GM21576 (cell line): ENCODE data around the gene NBEAL2.

Experiments used
- ATAC-seq: cut with Tn5 transposase; IDR thresholded peaks from one replicate; pipeline ENCODE4 v1.9.1; 2021; ENCODE audit warnings: mild to moderate bottlenecking, moderate library complexity; ENCODE audit not compliant: unreplicated experiment

The NBEAL2 gene

DNA sequence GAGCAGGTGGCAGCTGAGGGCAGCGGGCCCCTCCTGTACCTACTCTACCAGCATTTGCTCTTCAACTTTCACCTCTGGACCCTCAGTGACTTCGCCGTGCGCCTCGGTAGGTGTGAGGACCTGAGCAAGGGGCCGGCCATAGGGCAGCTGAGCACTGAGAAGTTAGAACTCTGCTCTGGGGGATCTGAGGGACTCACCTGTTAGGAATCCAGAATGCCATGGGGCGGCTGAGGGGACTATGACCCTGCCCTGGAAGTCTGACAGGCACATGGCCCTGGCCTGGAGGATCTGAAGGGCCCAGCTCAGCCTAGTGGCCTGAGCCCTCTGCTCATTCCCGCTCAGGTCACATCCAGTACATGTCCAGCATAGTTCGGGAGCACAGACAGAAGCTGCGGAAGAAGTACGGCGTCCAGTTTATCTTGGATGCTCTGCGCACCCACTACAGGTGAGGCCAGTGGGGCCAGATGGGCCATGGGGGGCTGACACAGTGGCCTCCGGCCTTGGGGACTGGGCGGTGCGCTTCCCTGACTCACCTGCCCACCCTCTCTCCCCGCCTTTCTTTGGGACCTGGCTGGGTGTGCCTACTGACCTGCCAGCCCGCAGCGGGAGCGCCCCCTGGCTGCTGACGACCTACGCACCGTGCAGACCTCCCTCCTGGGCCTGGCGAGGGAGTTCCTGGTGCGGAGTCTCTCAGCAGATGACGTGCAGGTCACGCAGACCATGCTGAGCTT, 18.8 kb downstream of the NBEAL2 start:
- no peak for ATAC-seq

DNA sequence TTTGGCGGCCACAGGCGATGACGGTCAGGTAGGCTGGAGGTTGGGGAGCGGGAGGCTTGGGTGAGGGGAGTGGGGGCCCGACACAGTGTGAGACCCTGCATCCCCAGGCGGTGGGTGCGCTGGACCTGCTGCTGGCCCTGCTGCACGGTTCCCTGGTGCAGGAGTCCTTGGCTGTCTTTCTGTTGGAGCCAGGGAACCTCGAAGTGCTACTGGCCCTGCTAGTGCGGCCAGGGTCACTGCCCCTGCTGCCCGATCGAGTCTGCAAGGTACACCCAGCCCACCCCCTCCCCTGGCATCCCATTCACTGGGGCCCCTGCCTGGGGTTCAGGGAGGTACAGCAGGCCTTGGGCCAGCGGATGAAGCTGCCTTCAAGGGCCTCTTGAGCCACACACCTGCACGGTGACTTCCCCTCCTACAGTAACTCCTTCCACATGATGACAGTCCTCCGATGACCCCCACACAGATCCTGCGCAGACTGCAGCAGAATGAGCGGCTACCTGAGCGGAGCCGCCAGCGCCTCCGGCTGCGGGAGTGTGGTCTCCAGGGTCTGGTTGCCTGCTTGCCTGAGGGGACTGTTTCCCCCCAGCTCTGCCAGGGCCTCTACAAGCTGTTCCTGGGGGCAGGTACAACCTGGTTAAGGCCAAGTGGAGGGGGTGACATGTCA, 19.5 kb downstream of the NBEAL2 start:
- ATAC-seq, result no peak

DNA sequence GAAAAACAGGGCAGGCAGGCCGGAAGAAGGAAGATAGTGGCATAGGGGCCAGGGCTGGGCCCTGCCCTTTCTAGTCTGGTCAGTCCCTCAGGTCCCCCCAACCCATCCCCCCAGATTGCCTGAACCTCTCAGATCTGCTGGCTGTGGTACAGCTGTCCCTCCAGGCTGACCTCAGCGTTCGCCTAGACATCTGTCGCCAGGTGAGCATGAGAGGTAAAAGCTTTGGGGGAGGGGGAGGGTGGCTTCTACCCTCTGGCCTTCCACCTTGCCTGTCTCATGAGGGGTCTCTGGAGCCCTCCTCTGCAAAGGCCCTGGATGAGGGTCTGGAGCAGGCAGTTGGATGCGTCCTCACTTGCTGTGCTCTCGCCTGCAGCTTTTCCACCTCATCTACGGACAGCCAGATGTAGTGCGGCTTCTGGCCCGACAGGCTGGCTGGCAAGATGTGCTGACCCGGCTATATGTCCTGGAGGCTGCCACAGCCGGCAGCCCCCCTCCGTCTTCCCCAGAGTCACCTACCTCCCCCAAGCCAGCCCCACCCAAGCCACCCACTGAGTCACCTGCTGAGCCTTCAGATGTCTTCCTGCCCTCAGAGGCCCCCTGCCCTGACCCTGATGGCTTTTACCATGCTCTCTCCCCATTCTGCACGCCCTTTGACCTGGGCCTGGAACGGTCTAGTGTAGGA, 20.2 kb downstream of the NBEAL2 start:
- ATAC-seq, result no peak

DNA sequence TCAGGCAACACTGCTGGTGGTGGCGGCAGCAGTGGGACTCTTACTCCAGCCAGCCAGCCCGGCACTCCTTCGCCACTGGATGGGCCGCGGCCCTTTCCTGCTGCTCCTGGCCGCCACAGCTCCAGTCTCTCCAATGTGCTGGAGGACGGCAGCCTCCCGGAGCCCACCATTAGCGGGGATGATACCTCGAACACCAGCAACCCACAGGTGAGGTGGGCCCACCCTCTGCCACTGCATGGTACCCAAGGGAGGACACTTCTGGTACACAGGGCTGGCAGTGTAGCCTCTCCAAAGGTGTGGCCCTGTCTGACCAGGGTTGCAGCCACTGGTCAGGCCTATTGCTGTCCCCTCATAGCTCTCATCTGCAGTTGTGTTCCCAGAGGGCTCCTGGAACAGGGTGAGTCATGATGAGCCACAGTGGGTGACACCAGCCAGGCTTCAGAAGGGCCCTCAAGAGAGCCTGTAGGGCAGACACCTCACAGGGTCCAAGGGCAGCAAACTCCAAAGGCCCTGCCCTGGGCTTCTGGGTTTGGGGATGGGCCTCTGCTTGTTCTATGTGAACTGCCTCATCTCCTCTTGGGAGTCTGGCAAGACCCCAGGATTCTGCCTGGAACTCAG, 20.8 kb downstream of the NBEAL2 start:
- no peak for ATAC-seq

DNA sequence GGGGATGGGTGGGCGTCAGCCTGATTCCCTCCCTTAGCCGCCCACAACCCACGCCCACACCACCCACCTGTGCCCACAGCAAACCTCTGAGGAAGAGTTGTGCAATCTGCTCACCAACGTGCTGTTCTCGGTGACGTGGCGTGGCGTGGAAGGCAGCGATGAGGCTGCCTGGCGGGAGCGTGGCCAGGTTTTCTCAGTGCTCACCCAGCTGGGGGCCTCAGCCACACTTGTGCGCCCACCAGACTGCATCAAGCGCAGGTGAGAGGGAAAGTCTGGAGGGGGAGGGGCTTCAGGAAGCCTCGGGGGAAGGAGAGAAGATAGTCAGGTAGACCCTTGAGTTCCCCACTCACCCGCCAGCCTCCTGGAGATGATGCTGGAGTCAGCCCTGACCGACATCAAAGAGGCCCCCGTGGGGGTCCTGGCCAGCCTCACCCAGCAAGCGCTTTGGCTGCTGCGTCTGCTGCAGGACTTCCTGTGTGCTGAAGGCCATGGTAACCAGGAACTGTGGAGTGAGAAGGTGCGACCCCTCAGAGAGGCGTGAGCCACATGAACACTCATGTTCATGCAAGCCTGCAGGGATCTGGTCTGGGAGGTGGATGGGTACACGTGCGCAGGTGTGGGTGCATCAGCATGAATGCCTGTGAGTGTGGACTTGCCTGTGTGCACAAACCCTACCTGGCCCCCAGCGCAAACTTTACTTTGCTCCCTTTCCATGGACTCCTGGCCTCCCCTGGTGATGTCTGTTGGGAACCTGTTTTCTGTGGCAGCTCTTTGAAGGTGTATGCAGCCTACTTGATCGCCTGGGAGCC, 21.7 kb downstream of the NBEAL2 start:
- ATAC-seq, result no peak

DNA sequence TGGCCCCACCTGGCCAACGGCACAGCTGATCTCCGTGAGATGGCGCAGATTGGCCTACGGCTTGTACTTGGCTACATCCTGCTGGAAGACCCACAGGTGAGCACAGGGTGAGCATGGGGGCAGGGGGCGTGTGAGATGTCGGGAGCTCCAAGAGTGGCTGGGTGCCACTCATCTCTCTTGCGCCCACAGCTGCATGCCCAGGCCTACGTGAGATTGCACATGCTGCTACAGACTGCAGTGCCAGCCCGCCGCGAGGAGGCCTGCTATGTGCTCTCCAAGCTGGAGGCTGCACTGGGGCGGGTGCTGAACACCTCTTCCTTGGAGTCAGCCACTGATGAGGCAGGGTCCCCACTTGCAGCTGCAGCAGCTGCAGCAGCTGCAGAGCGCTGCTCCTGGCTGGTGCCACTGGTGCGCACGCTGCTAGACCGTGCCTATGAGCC, 22.3 kb downstream of the NBEAL2 start:
- ATAC-seq, result no peak

DNA sequence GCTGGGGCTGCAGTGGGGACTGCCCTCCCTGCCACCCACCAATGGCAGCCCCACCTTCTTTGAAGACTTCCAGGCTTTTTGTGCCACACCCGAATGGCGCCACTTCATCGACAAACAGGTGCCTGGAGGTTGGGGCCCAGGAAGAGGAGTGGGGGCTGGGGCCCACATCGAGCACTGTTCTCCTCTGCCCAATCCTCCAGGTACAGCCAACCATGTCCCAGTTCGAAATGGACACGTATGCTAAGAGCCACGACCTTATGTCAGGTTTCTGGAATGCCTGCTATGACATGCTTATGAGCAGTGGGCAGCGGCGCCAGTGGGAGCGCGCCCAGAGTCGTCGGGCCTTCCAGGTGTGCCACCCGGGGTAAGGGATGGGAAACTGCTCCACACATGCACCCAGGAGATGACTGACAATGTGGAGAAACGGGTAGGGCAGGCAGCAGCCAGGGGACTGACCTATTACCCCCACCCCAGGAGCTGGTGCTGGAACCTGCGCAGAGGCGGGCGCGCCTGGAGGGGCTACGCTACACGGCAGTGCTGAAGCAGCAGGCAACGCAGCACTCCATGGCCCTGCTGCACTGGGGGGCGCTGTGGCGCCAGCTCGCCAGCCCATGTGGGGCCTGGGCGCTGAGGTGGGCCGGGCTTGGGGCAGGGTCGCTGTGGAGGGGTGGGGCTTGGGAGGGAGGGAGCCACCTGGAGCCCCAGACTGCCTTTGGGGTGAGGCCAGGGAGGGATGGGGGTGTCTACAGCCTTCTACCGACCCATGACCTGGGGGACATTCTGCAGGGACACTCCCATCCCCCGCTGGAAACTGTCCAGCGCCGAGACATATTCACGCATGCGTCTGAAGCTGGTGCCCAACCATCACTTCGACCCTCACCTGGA, 22.9 kb downstream of the NBEAL2 start:
- ATAC-seq, result no peak

DNA sequence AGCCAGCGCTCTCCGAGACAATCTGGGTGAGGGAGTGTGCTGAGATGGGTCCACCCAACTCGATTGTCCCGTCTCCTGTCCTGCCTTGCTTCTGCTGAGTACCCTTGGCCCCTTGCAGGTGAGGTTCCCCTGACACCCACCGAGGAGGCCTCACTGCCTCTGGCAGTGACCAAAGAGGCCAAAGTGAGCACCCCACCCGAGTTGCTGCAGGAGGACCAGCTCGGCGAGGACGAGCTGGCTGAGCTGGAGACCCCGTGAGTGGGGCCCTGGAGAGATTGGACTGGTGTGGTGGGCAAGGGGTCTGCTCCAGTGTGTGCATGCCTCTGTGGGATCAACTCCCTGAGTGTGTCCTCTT, 23.6 kb downstream of the NBEAL2 start:
- no peak for ATAC-seq

DNA sequence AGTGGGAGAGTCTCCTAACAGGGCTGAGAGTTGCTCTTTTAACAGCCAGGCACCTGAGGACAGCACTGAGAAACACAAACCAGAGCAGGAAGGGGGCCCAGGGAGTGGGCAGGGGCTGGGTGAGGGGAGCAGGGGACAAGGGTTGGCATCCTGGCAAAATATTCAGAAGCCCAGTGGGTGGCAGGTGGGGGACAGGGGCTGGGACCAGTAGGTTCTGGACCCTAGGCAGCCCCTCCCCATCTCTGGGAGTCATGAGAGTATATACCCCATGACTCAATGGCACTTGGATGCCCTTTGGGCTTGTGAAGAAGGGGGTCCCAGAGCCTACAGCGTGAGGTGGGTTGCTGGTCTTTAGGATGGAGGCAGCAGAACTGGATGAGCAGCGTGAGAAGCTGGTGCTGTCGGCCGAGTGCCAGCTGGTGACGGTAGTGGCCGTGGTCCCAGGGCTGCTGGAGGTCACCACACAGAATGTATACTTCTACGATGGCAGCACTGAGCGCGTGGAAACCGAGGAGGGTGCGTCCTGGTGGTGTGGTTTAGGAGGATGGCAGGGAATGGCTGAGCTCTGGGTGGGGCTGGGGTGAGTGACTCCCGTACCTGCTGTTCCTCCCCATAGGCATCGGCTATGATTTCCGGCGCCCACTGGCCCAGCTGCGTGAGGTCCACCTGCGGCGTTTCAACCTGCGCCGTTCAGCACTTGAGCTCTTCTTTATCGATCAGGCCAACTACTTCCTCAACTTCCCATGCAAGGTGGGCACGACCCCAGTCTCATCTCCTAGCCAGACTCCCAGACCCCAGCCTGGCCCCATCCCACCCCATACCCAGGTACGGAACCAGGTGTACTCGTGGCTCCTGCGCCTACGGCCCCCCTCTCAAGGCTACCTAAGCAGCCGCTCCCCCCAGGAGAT, 24.2 kb downstream of the NBEAL2 start:
- ATAC-seq, result no peak

DNA sequence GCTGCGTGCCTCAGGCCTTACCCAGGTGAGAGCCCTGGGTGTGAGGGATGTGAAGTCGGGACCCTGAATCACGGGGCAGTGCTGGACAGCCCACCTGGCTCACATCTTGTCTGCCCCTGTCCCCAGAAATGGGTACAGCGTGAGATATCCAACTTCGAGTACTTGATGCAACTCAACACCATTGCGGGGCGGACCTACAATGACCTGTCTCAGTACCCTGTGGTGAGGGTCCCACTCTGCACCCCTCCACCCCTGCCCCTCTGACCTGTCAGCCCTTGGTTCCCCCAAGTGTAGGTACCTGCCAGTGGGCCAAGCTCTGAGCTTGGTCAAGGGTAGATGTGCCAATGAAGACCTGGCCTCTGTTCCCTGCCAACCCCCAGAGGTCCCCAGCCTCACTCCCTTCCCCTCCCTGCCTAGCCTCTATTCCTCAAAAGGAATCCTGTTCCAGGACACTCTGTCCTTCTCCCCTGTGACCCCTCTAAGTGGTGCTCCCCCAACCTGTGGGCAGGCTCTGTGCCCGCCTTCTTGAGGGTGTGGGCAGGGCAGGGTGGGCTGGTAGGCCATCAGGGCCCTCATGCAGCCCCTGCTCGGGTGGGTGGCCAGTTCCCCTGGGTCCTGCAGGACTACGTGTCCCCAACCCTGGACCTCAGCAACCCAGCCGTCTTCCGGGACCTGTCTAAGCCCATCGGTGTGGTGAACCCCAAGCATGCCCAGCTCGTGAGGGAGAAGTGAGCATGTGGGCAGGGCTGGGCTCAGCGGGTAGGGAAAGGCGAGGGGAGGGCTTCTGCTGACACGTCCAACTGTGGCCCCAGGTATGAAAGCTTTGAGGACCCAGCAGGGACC, 25.1 kb downstream of the NBEAL2 start:
- no peak for ATAC-seq

DNA sequence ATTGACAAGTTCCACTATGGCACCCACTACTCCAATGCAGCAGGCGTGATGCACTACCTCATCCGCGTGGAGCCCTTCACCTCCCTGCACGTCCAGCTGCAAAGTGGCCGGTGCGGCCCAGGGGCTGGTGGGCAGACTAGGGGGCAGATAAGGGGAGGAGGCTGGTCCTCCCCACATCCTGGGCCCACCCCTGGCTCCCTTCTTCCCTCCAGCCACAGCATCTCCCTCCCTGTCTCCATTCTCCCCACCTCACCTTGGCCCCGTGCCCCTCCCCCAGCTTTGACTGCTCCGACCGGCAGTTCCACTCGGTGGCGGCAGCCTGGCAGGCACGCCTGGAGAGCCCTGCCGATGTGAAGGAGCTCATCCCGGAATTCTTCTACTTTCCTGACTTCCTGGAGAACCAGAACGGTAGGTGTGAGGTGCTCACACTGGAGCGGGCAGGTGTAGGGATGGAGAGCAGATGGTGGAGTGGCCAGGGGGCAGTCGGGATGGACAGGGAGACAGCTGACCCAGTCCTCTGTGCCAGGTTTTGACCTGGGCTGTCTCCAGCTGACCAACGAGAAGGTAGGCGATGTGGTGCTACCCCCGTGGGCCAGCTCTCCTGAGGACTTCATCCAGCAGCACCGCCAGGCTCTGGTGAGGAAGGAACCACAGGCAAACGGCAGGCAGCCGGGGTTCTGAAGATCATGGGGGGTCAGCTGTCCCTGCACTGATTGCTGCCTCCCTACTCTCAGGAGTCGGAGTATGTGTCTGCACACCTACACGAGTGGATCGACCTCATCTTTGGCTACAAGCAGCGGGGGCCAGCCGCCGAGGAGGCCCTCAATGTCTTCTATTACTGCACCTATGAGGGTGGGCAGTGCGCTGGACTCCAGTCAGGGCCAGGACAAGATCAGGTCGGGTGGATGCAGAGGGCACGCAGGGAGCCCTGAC, 26.0 kb downstream of the NBEAL2 start:
- ATAC-seq, result no peak

DNA sequence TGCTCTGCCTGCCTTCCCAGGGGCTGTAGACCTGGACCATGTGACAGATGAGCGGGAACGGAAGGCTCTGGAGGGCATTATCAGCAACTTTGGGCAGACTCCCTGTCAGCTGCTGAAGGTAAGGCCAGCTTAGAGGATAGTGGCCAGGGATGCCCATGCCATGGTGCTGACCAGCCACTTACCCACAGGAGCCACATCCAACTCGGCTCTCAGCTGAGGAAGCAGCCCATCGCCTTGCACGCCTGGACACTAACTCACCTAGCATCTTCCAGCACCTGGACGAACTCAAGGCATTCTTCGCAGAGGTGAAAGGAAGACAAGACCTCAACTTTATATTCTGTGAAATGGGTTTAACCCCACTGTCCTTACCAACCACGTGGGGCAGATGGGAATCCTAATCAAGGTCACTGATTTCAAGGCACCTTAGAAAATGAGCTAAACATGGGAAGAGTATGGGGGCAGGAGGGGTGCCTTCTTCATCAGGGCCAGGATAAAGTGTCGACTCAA, 26.7 kb downstream of the NBEAL2 start:
- ATAC-seq, result no peak

DNA sequence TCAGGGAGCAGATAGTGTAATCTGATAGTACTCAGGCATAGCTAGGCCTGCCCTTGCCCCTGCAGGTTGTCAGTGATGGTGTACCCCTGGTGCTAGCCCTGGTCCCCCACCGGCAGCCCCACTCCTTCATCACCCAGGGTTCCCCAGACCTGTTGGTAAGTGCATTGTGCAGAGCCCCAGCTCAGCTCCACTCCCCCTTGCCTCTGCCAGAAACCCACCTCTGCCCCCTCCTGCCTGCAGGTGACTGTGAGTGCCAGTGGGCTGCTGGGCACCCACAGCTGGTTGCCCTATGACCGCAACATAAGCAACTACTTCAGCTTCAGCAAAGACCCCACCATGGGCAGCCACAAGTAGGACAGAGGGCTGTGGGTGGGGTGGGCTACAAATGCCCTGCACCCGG, 27.5 kb downstream of the NBEAL2 start:
- ATAC-seq, result no peak

DNA sequence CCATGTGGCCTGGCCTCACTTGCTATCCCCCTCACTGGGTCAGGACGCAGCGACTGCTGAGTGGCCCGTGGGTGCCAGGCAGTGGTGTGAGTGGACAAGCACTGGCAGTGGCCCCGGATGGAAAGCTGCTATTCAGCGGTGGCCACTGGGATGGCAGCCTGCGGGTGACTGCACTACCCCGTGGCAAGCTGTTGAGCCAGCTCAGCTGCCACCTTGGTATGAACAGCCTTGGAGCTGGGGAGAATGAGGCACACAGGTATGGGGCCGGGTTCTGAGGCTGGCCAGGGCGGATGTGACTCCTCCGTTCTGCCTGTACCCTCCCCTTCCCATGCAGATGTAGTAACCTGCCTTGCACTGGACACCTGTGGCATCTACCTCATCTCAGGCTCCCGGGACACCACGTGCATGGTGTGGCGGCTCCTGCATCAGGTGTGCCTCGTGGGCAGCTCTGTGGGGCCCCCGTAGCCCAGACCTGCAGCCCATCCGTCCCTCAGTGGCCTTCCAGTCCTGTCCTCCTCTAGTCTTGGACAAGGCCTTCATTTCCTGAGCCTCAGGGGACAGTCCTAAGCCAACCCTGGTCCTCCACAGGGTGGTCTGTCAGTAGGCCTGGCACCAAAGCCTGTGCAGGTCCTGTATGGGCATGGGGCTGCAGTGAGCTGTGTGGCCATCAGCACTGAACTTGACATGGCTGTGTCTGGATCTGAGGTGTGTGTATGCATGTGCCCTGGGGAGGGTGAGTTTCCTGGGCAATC, 28.2 kb downstream of the NBEAL2 start:
- ATAC-seq, result no peak

DNA sequence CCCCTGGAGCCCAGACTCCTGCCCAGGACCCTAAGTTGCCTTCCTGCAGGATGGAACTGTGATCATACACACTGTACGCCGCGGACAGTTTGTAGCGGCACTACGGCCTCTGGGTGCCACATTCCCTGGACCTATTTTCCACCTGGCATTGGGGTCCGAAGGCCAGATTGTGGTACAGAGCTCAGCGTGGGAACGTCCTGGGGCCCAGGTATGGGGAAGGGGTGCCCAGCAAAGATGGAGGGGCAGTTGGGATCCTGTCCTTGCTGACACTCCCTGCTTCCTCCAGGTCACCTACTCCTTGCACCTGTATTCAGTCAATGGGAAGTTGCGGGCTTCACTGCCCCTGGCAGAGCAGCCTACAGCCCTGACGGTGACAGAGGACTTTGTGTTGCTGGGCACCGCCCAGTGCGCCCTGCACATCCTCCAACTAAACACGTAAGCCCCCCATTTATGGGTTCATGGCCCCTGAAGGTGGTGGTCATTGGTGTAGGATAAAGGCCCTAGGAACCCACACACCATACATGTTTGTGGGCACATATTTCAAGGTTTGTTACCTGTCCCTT, 28.8 kb downstream of the NBEAL2 start:
- no peak for ATAC-seq

DNA sequence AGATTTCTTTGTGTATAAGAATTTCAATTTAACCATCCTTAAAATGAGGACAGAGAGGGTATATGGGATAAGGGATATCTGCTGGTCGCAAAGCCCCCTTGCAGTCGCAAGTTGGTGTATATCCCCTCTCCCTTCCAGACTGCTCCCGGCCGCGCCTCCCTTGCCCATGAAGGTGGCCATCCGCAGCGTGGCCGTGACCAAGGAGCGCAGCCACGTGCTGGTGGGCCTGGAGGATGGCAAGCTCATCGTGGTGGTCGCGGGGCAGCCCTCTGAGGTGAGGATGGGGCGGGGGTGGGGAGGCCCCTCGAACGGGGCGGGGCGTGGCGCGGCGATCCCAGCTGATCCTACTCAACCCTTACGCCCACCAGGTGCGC, 29.4 kb downstream of the NBEAL2 start:
- ATAC-seq, result no peak
